Fibroblast of lung (primary cell): ENCODE measurements around the gene DCDC2. TPM values are rescaled to one million over a fixed set of nuclear protein-coding genes. Genes with fewer than 3 reads are reported as not detected.

Experiments used
- DNase-seq, 2 donors: peaks; one replicate each; pipeline versions ENCODE4 v3.0.0 to v3.0.0-alpha.2; 2010; ENCODE audit warnings: low read depth in 2 of 2
- H2AFZ ChIP-seq: 2 replicates; pipeline ENCODE4 v1.5.1; 2012; ENCODE audit warnings: low read length, control low read depth, inconsistent platforms
- H3K27ac ChIP-seq: 2 replicates; pipeline ENCODE4 v1.5.1; 2011; ENCODE audit warnings: low read length, control low read depth; ENCODE audit not compliant: insufficient read depth
- H3K27me3 ChIP-seq: 2 replicates; pipeline ENCODE4 v1.5.1; 2011; ENCODE audit warnings: mild to moderate bottlenecking, low read length; ENCODE audit not compliant: control insufficient read depth, insufficient read depth
- H3K36me3 ChIP-seq: 2 replicates; pipeline ENCODE4 v1.5.1; 2011; ENCODE audit warnings: low read length; ENCODE audit not compliant: control insufficient read depth, insufficient read depth
- H3K4me1 ChIP-seq: 2 replicates; pipeline ENCODE4 v1.5.1; 2011; ENCODE audit warnings: low read length; ENCODE audit not compliant: control insufficient read depth, insufficient read depth; ENCODE audit errors: extremely low read depth
- H3K4me2 ChIP-seq: 2 replicates; pipeline ENCODE4 v1.5.1; 2011; ENCODE audit warnings: low read length, control low read depth; ENCODE audit not compliant: insufficient read depth; ENCODE audit errors: extremely low read depth
- H3K4me3 ChIP-seq, 4 experiments: fragments of 200-600 bp in 1 of 4; sonication (generic) in 1 of 4; replicated peaks in 1 of 4; 2 replicates each; pipeline ENCODE4 v1.5.1; 2011 to 2016; ENCODE audit warnings: low read length in 4 of 4, low read depth in 3 of 4, mild to moderate bottlenecking in 3 of 4, control low read depth in 2 of 4, inconsistent platforms in 1 of 4, mixed read lengths in 1 of 4; ENCODE audit not compliant: insufficient read depth in 1 of 4; ENCODE audit errors: control extremely low read depth in 1 of 4
- H3K79me2 ChIP-seq: 2 replicates; pipeline ENCODE4 v1.5.1; 2012; ENCODE audit warnings: mild to moderate bottlenecking, low read length, inconsistent platforms; ENCODE audit not compliant: control insufficient read depth, insufficient read depth
- H3K9ac ChIP-seq: 2 replicates; pipeline ENCODE4 v1.5.1; 2011; ENCODE audit warnings: mild to moderate bottlenecking, low read length, control low read depth; ENCODE audit not compliant: insufficient read depth
- H3K9me3 ChIP-seq: 2 replicates; pipeline ENCODE4 v1.5.1; 2012; ENCODE audit warnings: low read depth, low read length; ENCODE audit not compliant: control insufficient read depth, insufficient read depth
- H4K20me1 ChIP-seq: 2 replicates; pipeline ENCODE4 v1.5.1; 2011; ENCODE audit warnings: low read length; ENCODE audit not compliant: control insufficient read depth, insufficient read depth; ENCODE audit errors: extremely low read depth
- EZH2 ChIP-seq: IDR thresholded peaks from 2 replicates; pipeline ENCODE4 v1.5.1; 2012; ENCODE audit warnings: low read length, control low read depth, mild to moderate bottlenecking; ENCODE audit errors: missing control alignments
- polyA plus RNA-seq, 2 donors: library from polyadenylated mRNA; depleted of rRNA in 1 of 2; stranded (reverse) in 1 of 2; unstranded in 1 of 2; fragments of >200 nt; gene quantifications; 2 replicates each; pipeline ENCODE4 v1.2.1, GENCODE V29; 2011 to 2012; ENCODE audit warnings: missing spikeins in 1 of 2
- total RNA-seq: library from RNA; depleted of rRNA; stranded (reverse); fragments of >200 nt; gene quantifications from 2 replicates; pipeline ENCODE4 v1.2.1, GENCODE V29; 2014
- TF ChIP-seq, protein P1 (sequence below), 2 donors: IDR thresholded peaks in 1 of 2; conservative IDR thresholded peaks in 1 of 2; 1 replicate in 1 of 2; 2 replicates in 1 of 2; pipeline ENCODE4 v1.5.1; 2011 to 2012; ENCODE audit warnings: low read length in 2 of 2, control low read depth in 1 of 2, inconsistent platforms in 1 of 2, low read depth in 1 of 2, mild to moderate bottlenecking in 1 of 2

Gene DCDC2
- total and polyA plus RNA-seq, 2 donors (not counting 1 experiment from before 2014, with no cell fraction given) = 0.01 TPM; not detected in 1

DNA sequence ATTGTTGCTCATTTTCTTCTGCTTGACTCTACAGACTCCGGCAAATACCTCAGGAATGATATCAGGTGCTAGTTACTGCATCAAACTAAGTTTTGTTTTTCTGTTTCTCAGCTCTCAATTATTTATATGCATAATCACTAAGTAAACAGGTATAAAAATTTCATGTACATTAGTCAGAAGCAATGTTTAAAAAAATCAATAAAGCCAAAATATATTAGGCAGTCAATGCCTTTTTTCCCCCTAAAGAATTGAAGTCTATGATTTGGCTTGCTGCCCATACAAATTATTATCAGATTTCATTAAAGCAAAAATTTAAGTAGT is 24.3 kb upstream of the DCDC2 start:
- Histone ChIP-seq H3K4me1 (no peaks in the 10 kb centered on the region), H3K79me2 (no peaks in the 10 kb centered on the region), H2AFZ (no peak overlapping the region), H3K4me3 (no peak overlapping the region), H3K36me3 (no peaks in the 10 kb centered on the region), H3K9me3 (no peaks in the 10 kb centered on the region), H3K9ac (no peak overlapping the region), H3K27me3 (no peaks in the 10 kb centered on the region), H3K4me2 (no peak overlapping the region), H3K27ac (no peak overlapping the region), H4K20me1 (no peaks in the 10 kb centered on the region)
- no peak for DNase-seq
- TF ChIP-seq EZH2 = no peak
- TF ChIP-seq, protein P1, sequence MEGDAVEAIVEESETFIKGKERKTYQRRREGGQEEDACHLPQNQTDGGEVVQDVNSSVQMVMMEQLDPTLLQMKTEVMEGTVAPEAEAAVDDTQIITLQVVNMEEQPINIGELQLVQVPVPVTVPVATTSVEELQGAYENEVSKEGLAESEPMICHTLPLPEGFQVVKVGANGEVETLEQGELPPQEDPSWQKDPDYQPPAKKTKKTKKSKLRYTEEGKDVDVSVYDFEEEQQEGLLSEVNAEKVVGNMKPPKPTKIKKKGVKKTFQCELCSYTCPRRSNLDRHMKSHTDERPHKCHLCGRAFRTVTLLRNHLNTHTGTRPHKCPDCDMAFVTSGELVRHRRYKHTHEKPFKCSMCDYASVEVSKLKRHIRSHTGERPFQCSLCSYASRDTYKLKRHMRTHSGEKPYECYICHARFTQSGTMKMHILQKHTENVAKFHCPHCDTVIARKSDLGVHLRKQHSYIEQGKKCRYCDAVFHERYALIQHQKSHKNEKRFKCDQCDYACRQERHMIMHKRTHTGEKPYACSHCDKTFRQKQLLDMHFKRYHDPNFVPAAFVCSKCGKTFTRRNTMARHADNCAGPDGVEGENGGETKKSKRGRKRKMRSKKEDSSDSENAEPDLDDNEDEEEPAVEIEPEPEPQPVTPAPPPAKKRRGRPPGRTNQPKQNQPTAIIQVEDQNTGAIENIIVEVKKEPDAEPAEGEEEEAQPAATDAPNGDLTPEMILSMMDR (conservative IDR thresholded peaks at IDR 0.05 in 1 of 2, IDR thresholded peaks at IDR 0.05 in 1 of 2; ENCODE audit: low read depth in 1 of 2, low read length in 2 of 2) = no peak

DNA sequence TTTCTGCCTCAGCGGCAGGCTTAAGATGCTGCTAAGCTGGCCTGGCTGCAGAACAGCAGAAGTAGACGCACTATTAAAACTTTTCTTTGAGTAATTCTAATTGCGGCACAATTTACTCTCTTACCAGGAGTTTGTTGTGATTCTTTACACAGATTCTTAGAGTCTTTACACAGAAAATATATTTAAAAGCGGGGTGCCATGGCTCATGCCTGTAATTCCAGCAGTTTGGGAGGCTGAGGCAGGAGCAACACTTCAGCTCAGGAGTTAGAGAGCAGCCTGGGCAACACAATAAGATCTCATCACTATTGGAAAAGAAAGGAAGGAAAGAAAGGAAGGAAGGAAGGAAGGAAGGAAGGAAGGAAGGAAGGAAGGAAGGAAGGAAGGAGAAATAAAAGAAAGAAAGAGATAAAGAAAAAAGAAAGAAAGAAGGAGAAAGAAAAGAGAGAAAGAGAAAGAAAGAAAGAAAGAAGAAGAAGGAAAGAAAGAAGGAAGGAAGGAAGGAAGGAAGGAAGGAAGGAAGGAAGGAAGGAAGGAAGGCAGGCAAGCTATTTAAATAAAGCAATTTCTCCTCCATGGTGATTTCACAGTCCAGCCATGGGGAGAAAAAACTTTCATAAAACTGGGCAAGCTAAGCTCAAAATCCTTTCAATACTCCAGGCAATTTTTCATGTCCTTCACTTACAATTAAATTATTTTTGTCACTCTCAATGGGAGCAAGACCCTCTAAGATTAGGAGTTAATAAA is 23.8 kb upstream of the DCDC2 start:
- H3K9ac ChIP-seq = no peak overlapping the region
- no peaks in the 10 kb centered on the region for H3K27me3 ChIP-seq
- no peak for DNase-seq
- H3K4me1 ChIP-seq = no peaks in the 10 kb centered on the region
- H3K4me3 ChIP-seq = no peak overlapping the region
- H4K20me1 ChIP-seq = no peaks in the 10 kb centered on the region
- H3K4me2 ChIP-seq = no peak overlapping the region
- H3K36me3 ChIP-seq = no peaks in the 10 kb centered on the region
- TF ChIP-seq EZH2 = no peak
- TF ChIP-seq, protein P1 (conservative IDR thresholded peaks at IDR 0.05 in 1 of 2, IDR thresholded peaks at IDR 0.05 in 1 of 2; ENCODE audit: low read depth in 1 of 2, low read length in 2 of 2) = no peak
- no peak overlapping the region for H3K27ac ChIP-seq
- no peaks in the 10 kb centered on the region for H3K9me3 ChIP-seq
- H3K79me2 ChIP-seq = no peaks in the 10 kb centered on the region
- H2AFZ ChIP-seq = no peak overlapping the region

DNA sequence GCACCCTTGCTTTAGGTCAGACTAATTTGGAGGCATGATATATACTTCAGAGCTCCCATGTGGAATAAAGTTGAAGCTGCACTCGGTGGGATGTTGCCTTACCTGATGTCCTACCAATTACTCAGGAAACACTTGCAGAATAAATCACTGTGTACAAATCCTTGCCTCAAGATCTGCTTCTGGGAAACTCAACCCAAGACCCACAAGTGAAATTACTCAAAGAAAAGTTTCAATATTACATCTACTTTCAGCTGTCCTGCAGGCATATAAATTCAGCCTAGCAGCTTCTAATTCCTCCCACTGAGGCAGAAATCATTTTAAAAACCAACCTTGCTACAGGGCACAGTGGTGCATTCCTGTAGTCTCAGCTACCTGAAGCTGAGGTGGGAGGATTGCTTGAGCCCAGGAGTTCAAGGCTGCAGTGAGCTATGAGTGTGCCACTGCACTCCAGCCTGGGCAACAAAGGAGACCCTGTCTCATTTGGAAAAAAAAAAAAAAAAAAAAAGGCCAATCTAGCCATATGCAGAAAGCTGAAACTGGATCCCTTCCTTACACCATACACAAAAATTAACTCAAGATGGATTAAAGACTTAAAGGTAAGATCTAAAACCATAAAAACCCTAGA is 20.7 kb upstream of the DCDC2 start:
- Histone ChIP-seq H3K4me3 (no peak overlapping the region), H3K27me3 (no peaks in the 10 kb centered on the region), H3K27ac (no peak overlapping the region), H3K4me1 (no peaks in the 10 kb centered on the region), H3K79me2 (no peaks in the 10 kb centered on the region), H3K4me2 (no peak overlapping the region), H3K9ac (no peak overlapping the region), H2AFZ (no peak overlapping the region), H3K9me3 (no peaks in the 10 kb centered on the region), H4K20me1 (no peaks in the 10 kb centered on the region), H3K36me3 (no peaks in the 10 kb centered on the region)
- no peak for TF ChIP-seq EZH2
- TF ChIP-seq, protein P1 (conservative IDR thresholded peaks at IDR 0.05 in 1 of 2, IDR thresholded peaks at IDR 0.05 in 1 of 2; ENCODE audit: low read depth in 1 of 2, low read length in 2 of 2) = no peak
- DNase-seq = no peak
